ENCODE data around the gene TGFBR2.

Gene TGFBR2

DNA sequence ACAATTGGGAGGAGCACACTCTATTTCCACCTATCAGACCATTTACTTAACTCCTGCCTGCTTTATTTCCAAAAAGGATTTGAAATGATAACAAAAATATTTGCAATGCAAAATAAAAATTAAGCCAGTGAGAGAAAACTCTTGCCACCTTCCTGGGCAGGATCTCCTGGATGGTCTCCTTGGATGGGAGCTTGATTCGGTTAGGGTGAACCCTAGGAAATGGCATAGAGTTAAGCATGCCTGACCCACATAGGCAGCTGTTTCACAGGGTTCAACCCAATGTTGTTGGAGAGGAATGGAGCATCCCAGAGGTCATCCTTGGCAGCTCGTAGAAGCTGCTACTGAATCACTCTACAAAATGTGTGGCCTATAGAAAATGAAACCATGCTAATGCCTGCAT lies 83.8 kb downstream of the TGFBR2 start:
- peaks cover 55% of the 10 kb centered on the region for H3K36me3 Mint-ChIP-seq
- peak overlapping the region; percentile 83 for H3K27ac Mint-ChIP-seq
- H3K9me3 Mint-ChIP-seq: no peaks in the 10 kb centered on the region
- peaks cover 91% of the 10 kb centered on the region for H3K4me1 Mint-ChIP-seq
- H3K27me3 Mint-ChIP-seq: no peaks in the 10 kb centered on the region
- no peak overlapping the region for H3K4me3 Mint-ChIP-seq

DNA sequence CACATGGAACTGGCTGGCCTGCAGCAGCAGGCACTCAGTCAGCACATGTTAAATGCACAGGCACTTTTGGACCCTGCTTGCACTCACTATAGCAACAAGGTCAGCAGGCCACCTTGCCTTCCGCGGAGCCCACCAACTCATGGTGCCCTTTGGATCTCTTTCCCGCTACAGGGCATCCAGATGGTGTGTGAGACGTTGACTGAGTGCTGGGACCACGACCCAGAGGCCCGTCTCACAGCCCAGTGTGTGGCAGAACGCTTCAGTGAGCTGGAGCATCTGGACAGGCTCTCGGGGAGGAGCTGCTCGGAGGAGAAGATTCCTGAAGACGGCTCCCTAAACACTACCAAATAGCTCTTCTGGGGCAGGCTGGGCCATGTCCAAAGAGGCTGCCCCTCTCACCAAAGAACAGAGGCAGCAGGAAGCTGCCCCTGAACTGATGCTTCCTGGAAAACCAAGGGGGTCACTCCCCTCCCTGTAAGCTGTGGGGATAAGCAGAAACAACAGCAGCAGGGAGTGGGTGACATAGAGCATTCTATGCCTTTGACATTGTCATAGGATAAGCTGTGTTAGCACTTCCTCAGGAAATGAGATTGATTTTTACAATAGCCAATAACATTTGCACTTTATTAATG lies 85.0 kb downstream of the TGFBR2 start:
- Mint-ChIP-seq H3K36me3 (peaks cover 47% of the 10 kb centered on the region), H3K27ac (peak overlapping the region; percentile 83), H3K9me3 (no peaks in the 10 kb centered on the region), H3K4me3 (no peak overlapping the region), H3K27me3 (no peaks in the 10 kb centered on the region), H3K4me1 (peaks cover 91% of the 10 kb centered on the region)

- Mint-ChIP-seq H3K27ac (peak overlapping the region; percentile 97), H3K9me3 (no peaks in the 10 kb centered on the region), H3K27me3 (no peaks in the 10 kb centered on the region), H3K4me1 (peaks cover 91% of the 10 kb centered on the region), H3K36me3 (peaks cover 46% of the 10 kb centered on the region), H3K4me3 (no peak overlapping the region)
Measured at GRCh38 chr3:30691944-30692343, 85.5 kb downstream of the TGFBR2 start.

DNA sequence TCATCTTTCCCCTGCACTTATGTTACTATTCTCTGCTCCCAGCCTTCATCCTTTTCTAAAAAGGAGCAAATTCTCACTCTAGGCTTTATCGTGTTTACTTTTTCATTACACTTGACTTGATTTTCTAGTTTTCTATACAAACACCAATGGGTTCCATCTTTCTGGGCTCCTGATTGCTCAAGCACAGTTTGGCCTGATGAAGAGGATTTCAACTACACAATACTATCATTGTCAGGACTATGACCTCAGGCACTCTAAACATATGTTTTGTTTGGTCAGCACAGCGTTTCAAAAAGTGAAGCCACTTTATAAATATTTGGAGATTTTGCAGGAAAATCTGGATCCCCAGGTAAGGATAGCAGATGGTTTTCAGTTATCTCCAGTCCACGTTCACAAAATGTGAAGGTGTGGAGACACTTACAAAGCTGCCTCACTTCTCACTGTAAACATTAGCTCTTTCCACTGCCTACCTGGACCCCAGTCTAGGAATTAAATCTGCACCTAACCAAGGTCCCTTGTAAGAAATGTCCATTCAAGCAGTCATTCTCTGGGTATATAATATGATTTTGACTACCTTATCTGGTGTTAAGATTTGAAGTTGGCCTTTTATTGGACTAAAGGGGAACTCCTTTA lies 86.2 kb downstream of the TGFBR2 start:
- H3K27me3 Mint-ChIP-seq: no peaks in the 10 kb centered on the region
- no peaks in the 10 kb centered on the region for H3K9me3 Mint-ChIP-seq
- H3K4me3 Mint-ChIP-seq: no peak overlapping the region
- peak overlapping the region; percentile 97 for H3K27ac Mint-ChIP-seq
- peaks cover 47% of the 10 kb centered on the region for H3K36me3 Mint-ChIP-seq
- H3K4me1 Mint-ChIP-seq: peaks cover 91% of the 10 kb centered on the region

DNA sequence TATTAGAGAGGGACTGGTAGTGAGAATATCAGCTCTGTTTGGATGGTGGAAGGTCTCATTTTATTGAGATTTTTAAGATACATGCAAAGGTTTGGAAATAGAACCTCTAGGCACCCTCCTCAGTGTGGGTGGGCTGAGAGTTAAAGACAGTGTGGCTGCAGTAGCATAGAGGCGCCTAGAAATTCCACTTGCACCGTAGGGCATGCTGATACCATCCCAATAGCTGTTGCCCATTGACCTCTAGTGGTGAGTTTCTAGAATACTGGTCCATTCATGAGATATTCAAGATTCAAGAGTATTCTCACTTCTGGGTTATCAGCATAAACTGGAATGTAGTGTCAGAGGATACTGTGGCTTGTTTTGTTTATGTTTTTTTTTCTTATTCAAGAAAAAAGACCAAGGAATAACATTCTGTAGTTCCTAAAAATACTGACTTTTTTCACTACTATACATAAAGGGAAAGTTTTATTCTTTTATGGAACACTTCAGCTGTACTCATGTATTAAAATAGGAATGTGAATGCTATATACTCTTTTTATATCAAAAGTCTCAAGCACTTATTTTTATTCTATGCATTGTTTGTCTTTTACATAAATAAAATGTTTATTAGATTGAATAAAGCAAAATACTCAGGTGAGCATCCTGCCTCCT lies 87.2 kb downstream of the TGFBR2 start:
- H3K27me3 Mint-ChIP-seq: no peaks in the 10 kb centered on the region
- no peaks in the 10 kb centered on the region for H3K9me3 Mint-ChIP-seq
- H3K36me3 Mint-ChIP-seq: peaks cover 46% of the 10 kb centered on the region
- H3K4me1 Mint-ChIP-seq: peaks cover 87% of the 10 kb centered on the region
- H3K4me3 Mint-ChIP-seq: no peak overlapping the region
- peak overlapping the region; percentile 60 for H3K27ac Mint-ChIP-seq

- H3K4me3 Mint-ChIP-seq: no peak overlapping the region
- H3K27me3 Mint-ChIP-seq: no peaks in the 10 kb centered on the region
- H3K36me3 Mint-ChIP-seq: peaks cover 49% of the 10 kb centered on the region
- H3K27ac Mint-ChIP-seq: peak overlapping the region; percentile 87
- peaks cover 82% of the 10 kb centered on the region for H3K4me1 Mint-ChIP-seq
- H3K9me3 Mint-ChIP-seq: no peaks in the 10 kb centered on the region
Measured at GRCh38 chr3:30694148-30694547, 87.7 kb downstream of the TGFBR2 start.

GRCh38 chr3:30694668-30695067 lies 88.3 kb downstream of the TGFBR2 start:
- Mint-ChIP-seq H3K4me1 (peaks cover 76% of the 10 kb centered on the region), H3K27me3 (no peaks in the 10 kb centered on the region), H3K36me3 (peaks cover 47% of the 10 kb centered on the region), H3K27ac (peak overlapping the region; percentile 87), H3K9me3 (no peaks in the 10 kb centered on the region), H3K4me3 (no peak overlapping the region)

DNA sequence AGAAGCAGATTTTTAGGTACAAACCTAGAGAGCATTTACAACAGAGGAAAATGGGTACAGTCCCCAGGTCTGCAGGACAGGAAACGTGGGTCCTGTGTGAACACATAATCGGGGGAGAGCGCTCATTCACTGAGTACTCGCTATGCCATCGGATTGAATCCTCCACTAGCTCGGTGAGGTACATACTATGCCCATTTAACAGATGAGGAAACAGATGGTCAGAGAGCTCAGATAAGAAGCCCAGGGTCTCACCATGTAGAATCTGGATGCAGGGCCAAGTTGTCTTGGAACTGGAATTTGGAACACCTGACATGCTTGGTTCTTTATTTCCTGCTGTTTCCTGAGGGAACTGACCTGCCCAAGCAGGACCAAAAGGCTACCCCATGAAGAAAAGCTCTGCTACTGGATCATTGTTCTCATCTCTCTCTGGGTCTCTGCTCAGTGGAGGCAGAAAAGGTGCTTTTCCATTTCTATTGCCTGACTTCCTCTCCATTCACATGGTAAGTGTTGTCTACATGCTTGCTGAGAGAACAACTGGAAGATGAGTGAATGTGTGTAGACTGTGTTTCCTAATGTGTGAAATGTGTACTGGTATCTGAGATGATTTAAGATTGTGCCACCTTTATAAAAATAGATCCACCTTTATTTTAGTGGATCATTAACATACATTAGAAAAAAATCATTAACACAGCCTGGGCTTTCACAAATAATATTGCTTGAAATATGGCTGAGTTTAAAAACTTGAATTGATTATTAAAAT lies 89.1 kb downstream of the TGFBR2 start:
- Mint-ChIP-seq H3K36me3 (peaks cover 42% of the 10 kb centered on the region), H3K4me3 (no peak overlapping the region), H3K4me1 (peaks cover 68% of the 10 kb centered on the region), H3K27ac (peak overlapping the region; percentile 87), H3K27me3 (no peaks in the 10 kb centered on the region), H3K9me3 (no peaks in the 10 kb centered on the region)

- Mint-ChIP-seq H3K36me3 (peaks cover 43% of the 10 kb centered on the region), H3K4me1 (peaks cover 67% of the 10 kb centered on the region), H3K9me3 (no peaks in the 10 kb centered on the region), H3K4me3 (no peak overlapping the region), H3K27me3 (no peaks in the 10 kb centered on the region), H3K27ac (peak overlapping the region; percentile 85)
Measured at GRCh38 chr3:30696403-30696819, 90.0 kb downstream of the TGFBR2 start.

- Mint-ChIP-seq H3K27me3 (no peaks in the 10 kb centered on the region), H3K36me3 (peaks cover 43% of the 10 kb centered on the region), H3K9me3 (no peaks in the 10 kb centered on the region), H3K4me1 (peaks cover 67% of the 10 kb centered on the region), H3K4me3 (no peak overlapping the region), H3K27ac (peak overlapping the region; percentile 85)
Measured at GRCh38 chr3:30696896-30697295, 90.5 kb downstream of the TGFBR2 start.

- H3K36me3 Mint-ChIP-seq: peaks cover 45% of the 10 kb centered on the region
- peaks cover 61% of the 10 kb centered on the region for H3K4me1 Mint-ChIP-seq
- no peaks in the 10 kb centered on the region for H3K9me3 Mint-ChIP-seq
- H3K4me3 Mint-ChIP-seq: no peak overlapping the region
- H3K27me3 Mint-ChIP-seq: no peaks in the 10 kb centered on the region
- peak overlapping the region; percentile 63 for H3K27ac Mint-ChIP-seq
Measured at GRCh38 chr3:30698549-30698948, 92.1 kb downstream of the TGFBR2 start.

- peaks cover 63% of the 10 kb centered on the region for H3K4me1 Mint-ChIP-seq
- H3K4me3 Mint-ChIP-seq: no peak overlapping the region
- H3K27ac Mint-ChIP-seq: no peak overlapping the region
- H3K27me3 Mint-ChIP-seq: no peaks in the 10 kb centered on the region
- no peaks in the 10 kb centered on the region for H3K9me3 Mint-ChIP-seq
- H3K36me3 Mint-ChIP-seq: peaks cover 45% of the 10 kb centered on the region
Measured at GRCh38 chr3:30699927-30700326, 93.5 kb downstream of the TGFBR2 start.

- H3K4me1 Mint-ChIP-seq: peaks cover 55% of the 10 kb centered on the region
- H3K36me3 Mint-ChIP-seq: peaks cover 40% of the 10 kb centered on the region
Measured at GRCh38 chr3:30700702-30701321, 94.4 kb downstream of the TGFBR2 start.

DNA sequence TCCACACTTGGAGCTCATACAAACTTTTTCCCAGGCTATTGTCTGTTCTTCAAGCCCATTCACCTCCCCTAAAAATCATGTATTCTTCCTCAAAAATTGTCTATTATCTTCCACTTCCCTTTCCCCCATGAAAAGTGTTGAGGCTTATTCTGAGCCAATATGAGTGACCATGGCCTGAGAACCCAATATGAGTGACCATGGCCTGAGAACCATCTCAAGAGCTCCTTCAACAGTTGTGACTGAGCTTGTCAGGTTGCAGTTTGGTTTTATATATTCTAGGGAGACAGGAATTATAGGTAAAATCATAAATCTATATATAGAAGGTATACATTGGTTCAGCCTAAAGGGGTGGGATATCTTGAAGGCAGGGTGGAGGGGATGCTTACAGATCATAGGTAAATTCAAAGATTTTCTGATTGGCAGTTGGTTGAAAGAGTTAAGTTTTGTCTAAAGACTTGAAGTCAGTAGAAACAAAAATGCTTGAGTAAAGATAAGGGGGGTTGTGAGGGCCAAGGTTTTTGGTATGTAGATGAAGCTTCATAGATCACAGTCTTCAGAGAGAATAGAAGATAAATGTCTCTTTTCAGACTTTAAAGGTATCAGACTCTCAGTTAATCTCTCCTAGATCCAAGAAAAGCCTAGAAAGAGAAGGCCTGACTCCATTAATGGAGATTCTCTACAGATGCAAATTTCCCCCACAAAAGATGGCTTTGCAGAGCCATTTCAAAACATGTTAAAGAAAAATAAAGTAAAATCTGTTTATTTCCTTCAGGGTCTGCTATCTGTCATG lies 95.8 kb downstream of the TGFBR2 start:
- Mint-ChIP-seq H3K36me3 (peaks cover 41% of the 10 kb centered on the region), H3K27ac (peak overlapping the region; percentile 79), H3K27me3 (no peaks in the 10 kb centered on the region), H3K4me1 (peaks cover 40% of the 10 kb centered on the region), H3K9me3 (no peaks in the 10 kb centered on the region), H3K4me3 (no peak overlapping the region)

More at GRCh38 chr3:30700702-30701321, 94.4 kb downstream of the TGFBR2 start:
- Mint-ChIP-seq H3K9me3 (no peaks in the 10 kb centered on the region), H3K4me3 (no peak overlapping the region), H3K27me3 (no peaks in the 10 kb centered on the region), H3K27ac (peak overlapping the region; percentile 32)

All from activated naive CD4-positive, alpha-beta T cell treated with anti-CD3 and anti-CD28 coated beads, Interleukin-2, amount 50 U/mL, for 24 hours (primary cell).